Prostate gland (tissue), 2 donors: ENCODE data around the gene CCDC192. TPM values are rescaled to one million over a fixed set of nuclear protein-coding genes. Genes with fewer than 3 reads are reported as not detected.

Source experiments
- DNase-seq: peaks from one replicate; pipeline ENCODE4 v3.0.0-alpha.2; 2019; ENCODE audit warnings: low spot score
- H3K27ac ChIP-seq, 2 donors: fragments of 200-600 bp; sonication (generic); 2 replicates each; pipeline ENCODE4 v1.5.1; 2017 to 2019
- H3K27me3 ChIP-seq: fragments of 200-600 bp; sonication (generic); replicated peaks from 2 replicates; pipeline ENCODE4 v1.5.1; 2019; ENCODE audit not compliant: insufficient read depth
- H3K36me3 ChIP-seq, 2 donors: fragments of 200-600 bp; sonication (generic); 1 replicate in 1 of 2; 2 replicates in 1 of 2; pipeline versions ENCODE4 v1.5.1 to v1.8.1; 2017 to 2019
- H3K4me1 ChIP-seq: fragments of 200-600 bp; sonication (generic); replicated peaks from 2 replicates; pipeline ENCODE4 v1.5.1; 2019
- H3K4me3 ChIP-seq, 2 donors: fragments of 200-600 bp; sonication (generic); 2 replicates each; pipeline ENCODE4 v1.5.1; 2017 to 2019
- H3K9me3 ChIP-seq: fragments of 200-600 bp; sonication (generic); 2 replicates; pipeline ENCODE4 v1.5.1; 2017
- POLR2A ChIP-seq: fragments of 450-650 bp; IDR thresholded peaks from one replicate; pipeline ENCODE4 v1.6.1; 2016; ENCODE audit warnings: antibody characterized with exemption, mild to moderate bottlenecking
- POLR2AphosphoS5 ChIP-seq: sonication (generic); formaldehyde crosslinking; IDR thresholded peaks from one replicate; pipeline ENCODE4 v1.6.1; 2017; ENCODE audit warnings: antibody characterized with exemption
- WGBS: methylation state at CpG from one replicate; pipeline ENCODE4 v1.1.5; 2018; 5-methylcytosine and 5-hydroxymethylcytosine counted together
- intact Hi-C: fragments of 100-400 bp; cut with DNase I; formaldehyde crosslinking; loops from one replicate; pipeline ENCODE4 v1.14.2; 2022
- total RNA-seq, 2 donors: library from RNA; depleted of rRNA; stranded (reverse); fragments of >200 nt; gene quantifications; one replicate each; pipeline ENCODE4 v1.1.0, GENCODE V29; 2016
- TF ChIP-seq, protein P1 (sequence below), 4 experiments: fragments of 200-600 bp in 2 of 4; fragments of 450-650 bp in 2 of 4; sonication (generic) in 2 of 4; IDR thresholded peaks; 1 replicate in 3 of 4; 2 replicates in 1 of 4; pipeline ENCODE4 v1.5.1; 2016 to 2019; ENCODE audit warnings: antibody characterized with exemption in 4 of 4, mild to moderate bottlenecking in 2 of 4, moderate library complexity in 2 of 4

Gene CCDC192
- total RNA-seq, 2 donors from 2014 or later = not detected

DNA sequence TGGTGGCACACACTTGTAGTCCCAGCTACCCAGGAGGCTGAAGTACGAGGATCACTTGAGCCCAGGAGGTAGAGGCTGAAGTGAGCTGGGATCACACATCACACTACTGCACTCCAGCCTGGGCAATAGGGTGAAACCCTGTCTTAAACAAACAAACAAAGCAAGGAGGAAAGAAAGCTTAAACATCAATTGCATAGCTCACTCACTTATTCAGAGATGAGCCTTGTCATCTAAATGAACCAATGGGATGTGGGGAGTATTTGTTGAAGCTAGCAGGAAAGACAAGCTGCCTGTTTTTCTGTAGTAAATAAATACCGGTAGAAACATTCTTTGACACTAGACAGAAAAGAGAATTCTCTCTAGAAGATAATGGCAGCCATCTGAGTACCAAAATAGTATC lies 219.4 kb downstream of the CCDC192 start:
- no peaks in the 10 kb centered on the region for H3K4me1 ChIP-seq
- H3K27me3 ChIP-seq = no peaks in the 10 kb centered on the region
- intact Hi-C loops = no loop called here
- H3K27ac ChIP-seq = no peak overlapping the region
- H3K9me3 ChIP-seq = no peaks in the 10 kb centered on the region
- no peak overlapping the region for H3K4me3 ChIP-seq
- H3K36me3 ChIP-seq = no peaks in the 10 kb centered on the region
- TF ChIP-seq POLR2AphosphoS5 (no peak), POLR2A (no peak)
- TF ChIP-seq, protein P1, sequence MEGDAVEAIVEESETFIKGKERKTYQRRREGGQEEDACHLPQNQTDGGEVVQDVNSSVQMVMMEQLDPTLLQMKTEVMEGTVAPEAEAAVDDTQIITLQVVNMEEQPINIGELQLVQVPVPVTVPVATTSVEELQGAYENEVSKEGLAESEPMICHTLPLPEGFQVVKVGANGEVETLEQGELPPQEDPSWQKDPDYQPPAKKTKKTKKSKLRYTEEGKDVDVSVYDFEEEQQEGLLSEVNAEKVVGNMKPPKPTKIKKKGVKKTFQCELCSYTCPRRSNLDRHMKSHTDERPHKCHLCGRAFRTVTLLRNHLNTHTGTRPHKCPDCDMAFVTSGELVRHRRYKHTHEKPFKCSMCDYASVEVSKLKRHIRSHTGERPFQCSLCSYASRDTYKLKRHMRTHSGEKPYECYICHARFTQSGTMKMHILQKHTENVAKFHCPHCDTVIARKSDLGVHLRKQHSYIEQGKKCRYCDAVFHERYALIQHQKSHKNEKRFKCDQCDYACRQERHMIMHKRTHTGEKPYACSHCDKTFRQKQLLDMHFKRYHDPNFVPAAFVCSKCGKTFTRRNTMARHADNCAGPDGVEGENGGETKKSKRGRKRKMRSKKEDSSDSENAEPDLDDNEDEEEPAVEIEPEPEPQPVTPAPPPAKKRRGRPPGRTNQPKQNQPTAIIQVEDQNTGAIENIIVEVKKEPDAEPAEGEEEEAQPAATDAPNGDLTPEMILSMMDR (IDR thresholded peaks at IDR 0.05) = no peak
- 83% methylated on average over 2 of the region's 2 CpGs for WGBS
- DNase-seq = no peak

DNA sequence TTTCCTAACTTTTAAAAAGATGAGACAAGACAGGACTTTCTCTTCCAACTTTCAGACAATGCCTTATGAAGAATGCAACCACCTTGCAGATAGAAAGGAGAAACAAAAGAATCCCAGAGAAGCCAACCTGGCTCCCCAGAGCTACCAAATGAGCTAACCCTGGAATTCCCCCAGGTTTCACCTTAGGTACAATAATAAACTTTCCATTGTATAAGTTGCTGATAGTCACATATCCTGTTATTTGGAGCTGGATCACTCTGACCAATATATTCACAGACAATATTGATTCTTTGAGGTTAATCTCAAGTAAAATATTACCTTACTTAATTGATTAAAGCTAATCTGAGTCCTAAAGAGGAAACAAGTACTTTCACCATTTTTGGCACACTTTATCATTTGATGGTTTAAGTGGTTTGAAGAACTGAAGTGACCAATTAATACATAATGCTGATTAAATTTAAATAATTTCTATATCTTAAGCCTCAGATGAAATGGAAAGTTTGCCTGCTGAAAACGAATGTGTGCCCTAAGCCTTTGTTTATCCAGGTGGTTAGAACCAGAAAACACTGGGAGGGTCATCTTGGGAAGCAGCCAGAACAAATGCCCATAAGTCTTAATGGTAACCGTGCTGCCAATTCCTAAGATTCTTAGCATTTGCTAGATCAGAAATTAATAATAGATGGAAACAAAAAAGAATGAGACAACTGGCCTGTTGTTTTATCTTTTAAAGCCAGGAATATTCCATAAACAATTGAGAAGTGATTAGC lies 220.8 kb downstream of the CCDC192 start:
- H3K4me3 ChIP-seq = no peak overlapping the region
- 45% methylated on average over 2 of the region's 2 CpGs for WGBS
- no peaks in the 10 kb centered on the region for H3K27me3 ChIP-seq
- no peak for DNase-seq
- intact Hi-C loops = no loop called here
- no peaks in the 10 kb centered on the region for H3K4me1 ChIP-seq
- TF ChIP-seq POLR2AphosphoS5 (no peak), POLR2A (no peak)
- TF ChIP-seq, protein P1 (IDR thresholded peaks at IDR 0.05) = no peak
- H3K36me3 ChIP-seq = no peaks in the 10 kb centered on the region
- H3K9me3 ChIP-seq = no peaks in the 10 kb centered on the region
- no peak overlapping the region for H3K27ac ChIP-seq

DNA sequence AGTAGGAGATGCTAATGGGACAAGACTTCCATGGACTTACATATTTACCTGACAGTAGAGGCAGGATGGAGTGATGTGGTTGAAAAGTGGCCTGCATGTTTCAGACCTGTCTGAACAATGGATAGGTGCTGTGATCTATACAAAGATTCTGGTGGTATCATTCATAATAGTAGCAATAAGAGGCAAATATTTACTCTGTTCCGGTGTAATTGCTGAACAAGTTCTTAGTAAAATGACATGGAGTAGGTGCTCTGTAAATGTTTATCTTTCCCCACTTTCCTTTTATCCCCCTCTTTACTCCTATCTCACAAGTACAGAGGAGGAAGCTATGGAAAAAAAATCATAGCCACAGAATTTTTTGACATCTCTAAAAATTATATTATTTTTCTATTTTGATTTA lies 221.4 kb downstream of the CCDC192 start:
- Histone ChIP-seq H3K4me3 (no peak overlapping the region), H3K27ac (no peak overlapping the region), H3K36me3 (no peaks in the 10 kb centered on the region), H3K9me3 (no peaks in the 10 kb centered on the region), H3K4me1 (no peaks in the 10 kb centered on the region), H3K27me3 (no peaks in the 10 kb centered on the region)
- DNase-seq = no peak
- 44% methylated on average over 1 of the region's 1 CpG for WGBS
- intact Hi-C loops = no loop called here
- TF ChIP-seq POLR2A (no peak), POLR2AphosphoS5 (no peak)
- TF ChIP-seq, protein P1 (IDR thresholded peaks at IDR 0.05) = no peak

DNA sequence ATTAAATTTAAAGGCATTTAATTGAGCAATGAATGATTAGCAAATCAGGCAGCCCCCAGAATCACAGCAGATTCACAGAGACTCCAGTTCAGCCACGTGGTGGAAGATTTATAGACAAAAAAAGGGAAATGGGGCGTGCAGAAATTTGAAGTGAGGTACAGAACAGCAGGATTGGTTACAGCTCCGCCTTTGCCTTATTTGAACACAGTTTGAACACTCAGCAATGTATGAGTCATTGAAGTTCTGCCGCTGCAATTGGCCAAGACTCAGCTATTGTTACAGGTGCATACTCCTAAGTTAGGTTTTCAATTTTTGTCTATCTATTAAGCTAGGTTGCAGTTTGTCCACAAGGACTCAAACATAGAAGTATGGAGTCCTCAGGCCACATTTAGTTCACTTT lies 222.7 kb downstream of the CCDC192 start:
- H3K27me3 ChIP-seq = no peaks in the 10 kb centered on the region
- H3K4me1 ChIP-seq = no peaks in the 10 kb centered on the region
- no peaks in the 10 kb centered on the region for H3K9me3 ChIP-seq
- WGBS = 30% methylated on average over 4 of the region's 4 CpGs
- no peaks in the 10 kb centered on the region for H3K36me3 ChIP-seq
- H3K4me3 ChIP-seq = no peak overlapping the region
- no peak for TF ChIP-seq POLR2A
- TF ChIP-seq, protein P1 (IDR thresholded peaks at IDR 0.05) = no peak
- peak; percentile 23 for TF ChIP-seq POLR2AphosphoS5
- no peak overlapping the region for H3K27ac ChIP-seq
- peak; percentile 44 for DNase-seq
- intact Hi-C loops = no loop called here

DNA sequence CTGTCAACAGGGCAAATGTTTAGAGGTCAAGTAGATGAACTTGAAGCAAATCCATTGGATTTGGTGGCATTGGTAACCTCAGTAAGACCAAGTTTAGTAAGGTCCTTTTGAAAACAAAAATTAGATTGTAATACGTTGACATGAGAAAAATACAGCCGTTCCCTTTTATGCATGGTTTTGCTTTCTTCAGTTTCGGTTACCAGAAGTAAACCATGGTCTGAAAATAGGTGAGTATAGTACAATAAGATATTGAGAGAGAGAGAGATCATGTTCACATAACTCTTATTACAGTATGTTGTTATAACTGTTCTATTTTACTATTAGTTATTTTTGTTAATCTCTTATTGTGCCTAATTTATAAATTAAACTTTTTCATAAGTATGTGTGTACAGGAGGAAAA lies 223.8 kb downstream of the CCDC192 start:
- Histone ChIP-seq H3K27me3 (no peaks in the 10 kb centered on the region), H3K4me1 (no peaks in the 10 kb centered on the region), H3K4me3 (no peak overlapping the region), H3K27ac (no peak overlapping the region), H3K36me3 (no peaks in the 10 kb centered on the region), H3K9me3 (no peaks in the 10 kb centered on the region)
- TF ChIP-seq POLR2A (no peak), POLR2AphosphoS5 (no peak)
- TF ChIP-seq, protein P1 (IDR thresholded peaks at IDR 0.05) = no peak
- intact Hi-C loops = no loop called here
- DNase-seq = no peak
- 96% methylated on average over 3 of the region's 3 CpGs for WGBS
